GM23338 (cell line): ENCODE data around the gene PRSS3. TPM values are rescaled to one million over a fixed set of nuclear protein-coding genes. Genes with fewer than 3 reads are reported as not detected.

Experiments used
- ATAC-seq: fragments of 200-7000 bp; cut with Tn5 transposase; 3 replicates; pipeline ENCODE4 v1.9.1; 2020
- DNase-seq: peaks from one replicate; pipeline ENCODE4 v3.0.0-alpha.2; 2015; ENCODE audit warnings: low spot score
- H2AFZ ChIP-seq: fragments of 200-600 bp; sonication (generic); 2 replicates; pipeline ENCODE4 v1.8.0; 2016; ENCODE audit warnings: antibody characterized with exemption, mild to moderate bottlenecking, moderate library complexity
- H3F3A ChIP-seq: fragments of 200-600 bp; sonication (generic); replicated peaks from 2 replicates; pipeline ENCODE4 v1.8.0; 2017; ENCODE audit warnings: antibody characterized with exemption, mixed run types, low read depth
- H3K27ac ChIP-seq: fragments of 200-600 bp; sonication (generic); 2 replicates; pipeline ENCODE4 v1.6.1; 2016; ENCODE audit warnings: low read depth
- H3K27me3 ChIP-seq: fragments of 200-600 bp; sonication (generic); 2 replicates; pipeline ENCODE4 v1.8.0; 2016; ENCODE audit warnings: mild to moderate bottlenecking, mixed run types, moderate library complexity; ENCODE audit not compliant: insufficient read depth
- H3K36me3 ChIP-seq: fragments of 200-600 bp; sonication (generic); 2 replicates; pipeline ENCODE4 v1.8.0; 2016; ENCODE audit warnings: mild to moderate bottlenecking; ENCODE audit not compliant: insufficient read depth
- H3K4me1 ChIP-seq: fragments of 200-600 bp; sonication (generic); 2 replicates; pipeline ENCODE4 v1.8.0; 2016; ENCODE audit warnings: mild to moderate bottlenecking, moderate library complexity; ENCODE audit not compliant: insufficient read depth
- H3K4me2 ChIP-seq: fragments of 200-600 bp; sonication (generic); 2 replicates; pipeline ENCODE4 v1.7.1; 2017; ENCODE audit warnings: mixed run types
- H3K4me3 ChIP-seq: fragments of 200-600 bp; sonication (generic); 2 replicates; pipeline ENCODE4 v1.6.1; 2016; ENCODE audit warnings: mixed run types
- H3K79me2 ChIP-seq: fragments of 200-600 bp; sonication (generic); replicated peaks from 2 replicates; pipeline ENCODE4 v1.8.0; 2017; ENCODE audit warnings: mild to moderate bottlenecking; ENCODE audit not compliant: insufficient read depth
- H3K9me2 ChIP-seq: fragments of 200-600 bp; sonication (generic); 2 replicates; pipeline ENCODE4 v1.8.0; 2017; ENCODE audit not compliant: insufficient read depth
- H4K20me1 ChIP-seq: fragments of 200-600 bp; sonication (generic); replicated peaks from 2 replicates; pipeline ENCODE4 v1.8.0; 2017; ENCODE audit warnings: mild to moderate bottlenecking; ENCODE audit not compliant: insufficient read depth
- H3K27ac Mint-ChIP-seq: 2 replicates; pipeline ENCODE4 v1.8.0; 2020; ENCODE audit warnings: inconsistent platforms, mild to moderate bottlenecking, moderate library complexity, mixed read lengths
- H3K27me3 Mint-ChIP-seq: 3 replicates; pipeline ENCODE4 v1.8.0; 2022; ENCODE audit warnings: low read depth, mild to moderate bottlenecking, moderate library complexity, mixed read lengths, inconsistent platforms; ENCODE audit not compliant: insufficient read depth, poor library complexity
- H3K36me3 Mint-ChIP-seq: 3 replicates; pipeline ENCODE4 v1.8.0; 2021; ENCODE audit warnings: low read depth, mild to moderate bottlenecking, inconsistent platforms, moderate library complexity, mixed read lengths
- H3K4me1 Mint-ChIP-seq: 3 replicates; pipeline ENCODE4 v1.8.0; 2020; ENCODE audit warnings: mild to moderate bottlenecking, inconsistent platforms, mixed read lengths
- H3K4me3 Mint-ChIP-seq: 3 replicates; pipeline ENCODE4 v1.8.0; 2021; ENCODE audit warnings: moderate library complexity, mild to moderate bottlenecking, inconsistent platforms, mixed read lengths
- H3K9me3 Mint-ChIP-seq: 3 replicates; pipeline ENCODE4 v1.8.0; 2020; ENCODE audit warnings: moderate library complexity, mild to moderate bottlenecking, inconsistent platforms, mixed read lengths
- CREB1 ChIP-seq: fragments of 250-450 bp; sonication (Bioruptor Pico); IDR thresholded peaks from 2 replicates; pipeline ENCODE4 v1.5.0; 2020; ENCODE audit warnings: low read depth, mild to moderate bottlenecking, moderate library complexity
- CTCF ChIP-seq, 2 experiments: fragments of 200-600 bp in 1 of 2; sonication (generic) in 1 of 2; conservative IDR thresholded peaks; 2 replicates each; pipeline versions ENCODE4 v1.5.1 to v1.6.1; 2016 to 2017; ENCODE audit warnings: antibody characterized with exemption in 2 of 2, low read depth in 2 of 2, mild to moderate bottlenecking in 2 of 2, moderate library complexity in 1 of 2
- ETS1 ChIP-seq: IDR thresholded peaks from 2 replicates; pipeline ENCODE4 v1.6.1; 2016; ENCODE audit warnings: antibody characterized with exemption
- EZH2 ChIP-seq: fragments of 200-600 bp; sonication (generic); IDR thresholded peaks from one replicate; pipeline ENCODE4 v1.8.0; 2017; ENCODE audit warnings: antibody characterized with exemption, mild to moderate bottlenecking, low read depth; ENCODE audit not compliant: unreplicated experiment
- EZH2phosphoT487 ChIP-seq: fragments of 200-600 bp; sonication (generic); IDR thresholded peaks from one replicate; pipeline ENCODE4 v1.8.1; 2018; ENCODE audit warnings: antibody characterized with exemption; ENCODE audit not compliant: unreplicated experiment
- JUNB ChIP-seq: IDR thresholded peaks from one replicate; pipeline ENCODE4 v1.6.1; 2016; ENCODE audit warnings: antibody characterized with exemption; ENCODE audit not compliant: unreplicated experiment
- NANOG ChIP-seq: IDR thresholded peaks from 2 replicates; pipeline ENCODE4 v1.6.1; 2016; ENCODE audit warnings: antibody characterized with exemption, borderline replicate concordance
- POLR2AphosphoS5 ChIP-seq: IDR thresholded peaks from 2 replicates; pipeline ENCODE4 v1.6.1; 2016; ENCODE audit warnings: antibody characterized with exemption, low read depth
- REST ChIP-seq: IDR thresholded peaks from one replicate; pipeline ENCODE4 v1.6.1; 2018; ENCODE audit warnings: antibody characterized with exemption; ENCODE audit not compliant: unreplicated experiment
- STAT1 ChIP-seq: IDR thresholded peaks from one replicate; pipeline ENCODE4 v1.6.1; 2016; ENCODE audit warnings: antibody characterized with exemption; ENCODE audit not compliant: unreplicated experiment
- ZNF331 ChIP-seq: fragments of 250-450 bp; sonication (Bioruptor Pico); IDR thresholded peaks from 2 replicates; pipeline ENCODE4 v1.5.0; 2020; ENCODE audit warnings: low read depth, mild to moderate bottlenecking, moderate library complexity
- ZNF462 ChIP-seq: fragments of 250-450 bp; sonication (Bioruptor Pico); IDR thresholded peaks from 2 replicates; pipeline ENCODE4 v1.5.0; 2020; ENCODE audit warnings: mild to moderate bottlenecking, moderate library complexity
- polyA plus RNA-seq: library from polyadenylated mRNA; unstranded; fragments of >200 nt; fragmentation: Nextera tagmentation; extraction: Ambion mirVana; gene quantifications from 2 replicates; pipeline ENCODE4 v1.2.1, GENCODE V29; 2016
- total RNA-seq: library from RNA; depleted of rRNA; stranded (reverse); fragments of >200 nt; shearing (Covaris generic); gene quantifications from 2 replicates; pipeline ENCODE4 v1.2.3, GENCODE V29; 2014

The PRSS3 gene
- total and polyA plus RNA-seq, 2 experiments from 2014 or later, result 4.2 to 4.5 TPM

GRCh38 chr9:33818847-33819500, 23.6 kb downstream of the PRSS3 start (continued):
- no peak for TF ChIP-seq REST
- no peak for TF ChIP-seq ZNF331
- TF ChIP-seq EZH2, result no peak
- no peak for TF ChIP-seq STAT1
- TF ChIP-seq EZH2phosphoT487, result no peak

GRCh38 chr9:33820231-33820745, 24.9 kb downstream of the PRSS3 start:
- Histone ChIP-seq H4K20me1 (peaks cover 26% of the 10 kb centered on the region; the same call in 1 of the 2 replicates), H3K27ac (no peak overlapping the region), H3K36me3 (no peaks in the 10 kb centered on the region; the same call in 1 of the 2 replicates), H3K79me2 (peaks cover 71% of the 10 kb centered on the region), H3K4me2 (peak overlapping the region; percentile 88; the same call in 1 of the 2 replicates), H3K4me1 (peaks cover 24% of the 10 kb centered on the region), H3K4me3 (no peak overlapping the region), H2AFZ (no peak overlapping the region), H3K9me2 (no peaks in the 10 kb centered on the region), H3K27me3 (no peaks in the 10 kb centered on the region), H3F3A (no peaks in the 10 kb centered on the region)
- Mint-ChIP-seq H3K36me3 (peaks cover 11% of the 10 kb centered on the region; the same call in 2 of the 3 replicates), H3K27me3 (peaks cover 12% of the 10 kb centered on the region), H3K4me1 (peaks cover 34% of the 10 kb centered on the region), H3K4me3 (peak overlapping the region; percentile 90), H3K27ac (peak overlapping the region; percentile 9; the same call in 1 of the 2 replicates), H3K9me3 (no peaks in the 10 kb centered on the region)
- no peak for DNase-seq
- no peak for ATAC-seq
- TF ChIP-seq ZNF331, result no peak
- TF ChIP-seq JUNB, result no peak
- no peak for TF ChIP-seq ETS1
- TF ChIP-seq NANOG, result no peak
- no peak for TF ChIP-seq CREB1 (CRISPR knock-in tag)
- no peak for TF ChIP-seq POLR2AphosphoS5
- no peak for TF ChIP-seq EZH2phosphoT487
- no peak for TF ChIP-seq CTCF (conservative IDR thresholded peaks at IDR 0.05; ENCODE audit: low read depth in 2 of 2)
- no peak for TF ChIP-seq ZNF462 (CRISPR knock-in tag)
